HCT116 (cell line): ENCODE data around the gene BMP7. TPM values are rescaled to one million over a fixed set of nuclear protein-coding genes. Genes with fewer than 3 reads are reported as not detected.
"Not testable (repeated sequence)": the region's sequence is repeated elsewhere in the genome, so short reads cannot be mapped to it uniquely, and the experiment has no call there.

Experiments
- ATAC-seq: fragments of 200-7000 bp; cut with Tn5 transposase; 2 replicates; pipeline ENCODE4 v1.9.1; 2020; ENCODE audit warnings: mild to moderate bottlenecking, moderate library complexity
- BruUV-seq: library from RNA; stranded (reverse); fragments of 400-500 nt; replicated peaks from 2 replicates; lab custom pipeline; 2021; lab: Mats Ljungman, UMichigan
- CTCF ChIA-PET: fragments of 300-600 bp; sonication (Branson Sonifier 250); formaldehyde crosslinking; loops from one replicate; lab custom pipeline; 2021; ENCODE audit warnings: antibody characterized with exemption; lab: Charles Lee
- POLR2A ChIA-PET: fragments of 300-600, 350-600 bp; sonication (Branson Sonifier 250); formaldehyde crosslinking; loops from one replicate; lab custom pipeline; 2021; ENCODE audit warnings: antibody characterized with exemption; lab: Charles Lee
- RAD21 ChIA-PET, 2 experiments: fragments of 300-600 bp; sonication (Branson Sonifier 250); formaldehyde crosslinking; loops; one replicate each; lab custom pipeline; 2023; ENCODE audit warnings: low total read pairs in 2 of 2; ENCODE audit not compliant: uncharacterized antibody in 2 of 2, unreplicated experiment in 2 of 2, low non-redundant PET in 1 of 2; lab: Charles Lee
- DNase-seq: peaks from one replicate; pipeline ENCODE4 v3.0.0-alpha.2; 2010; ENCODE audit warnings: low read depth, low spot score
- H2AFZ ChIP-seq: fragments of 200-600 bp; shearing (Covaris generic), sonication (generic); 2 replicates; pipeline ENCODE4 v1.6.1; 2017; ENCODE audit warnings: low read depth, mixed run types, mixed read lengths, antibody characterized with exemption, low read length; ENCODE audit not compliant: poor library complexity, severe bottlenecking
- H3K27ac ChIP-seq: 2 replicates; pipeline ENCODE4 v1.5.1; 2012; ENCODE audit warnings: low read depth, low read length
- H3K27me3 ChIP-seq: fragments of 200-600 bp; sonication (generic); 2 replicates; pipeline ENCODE4 v1.6.1; 2016; ENCODE audit warnings: mixed run types, low read length, mixed read lengths; ENCODE audit not compliant: insufficient read depth
- H3K36me3 ChIP-seq, 2 experiments: fragments of 200-500 bp in 1 of 2; fragments of 200-600 bp in 1 of 2; sonication (Bioruptor generic) in 1 of 2; sonication (generic) in 1 of 2; 2 replicates each; pipeline versions ENCODE4 v1.5.1 to v1.6.1; 2014 to 2016; ENCODE audit warnings: low read length in 2 of 2, inconsistent platforms in 1 of 2, mixed read lengths in 1 of 2, mixed run types in 1 of 2; ENCODE audit not compliant: insufficient read depth in 2 of 2, control insufficient read depth in 1 of 2
- H3K4me1 ChIP-seq, 2 experiments: fragments of 200-600 bp in 1 of 2; sonication (generic) in 1 of 2; 2 replicates each; pipeline versions ENCODE4 v1.5.1 to v1.6.1; 2012 to 2017; ENCODE audit warnings: low read length in 2 of 2, inconsistent platforms in 1 of 2, mild to moderate bottlenecking in 1 of 2, mixed read lengths in 1 of 2, mixed run types in 1 of 2, moderate library complexity in 1 of 2; ENCODE audit not compliant: insufficient read depth in 2 of 2, control insufficient read depth in 1 of 2
- H3K4me2 ChIP-seq: fragments of 200-600 bp; sonication (generic); 2 replicates; pipeline ENCODE4 v1.6.1; 2017; ENCODE audit warnings: mixed run types, low read length, mixed read lengths
- H3K4me3 ChIP-seq, 2 experiments: fragments of 200-600 bp in 1 of 2; sonication (generic) in 1 of 2; replicated peaks in 1 of 2; 2 replicates each; pipeline ENCODE4 v1.5.1; 2011 to 2016; ENCODE audit warnings: low read length in 2 of 2, control low read depth in 1 of 2, low read depth in 1 of 2, mild to moderate bottlenecking in 1 of 2, mixed read lengths in 1 of 2, mixed run types in 1 of 2
- H3K79me2 ChIP-seq: fragments of 200-600 bp; sonication (generic); 2 replicates; pipeline ENCODE4 v1.6.1; 2017; ENCODE audit warnings: mild to moderate bottlenecking, mixed run types, low read length, moderate library complexity, mixed read lengths; ENCODE audit not compliant: insufficient read depth
- H3K9ac ChIP-seq: fragments of 200-600 bp; sonication (generic); 2 replicates; pipeline ENCODE4 v1.6.1; 2016; ENCODE audit warnings: low read length, mixed read lengths
- H3K9me2 ChIP-seq: fragments of 200-600 bp; sonication (generic), shearing (Covaris generic); 2 replicates; pipeline ENCODE4 v1.6.1; 2017; ENCODE audit warnings: mixed run types, mild to moderate bottlenecking, moderate library complexity; ENCODE audit not compliant: insufficient read depth
- H3K9me3 ChIP-seq, 2 experiments: fragments of 200-500 bp in 1 of 2; fragments of 200-600 bp in 1 of 2; sonication (Bioruptor generic) in 1 of 2; sonication (generic) in 1 of 2; 2 replicates each; pipeline ENCODE4 v1.6.1; 2014 to 2017; ENCODE audit warnings: low read length in 2 of 2, mixed read lengths in 2 of 2, inconsistent platforms in 1 of 2, low read depth in 1 of 2, mild to moderate bottlenecking in 1 of 2, mixed run types in 1 of 2, moderate library complexity in 1 of 2; ENCODE audit not compliant: control insufficient read depth in 1 of 2, insufficient read depth in 1 of 2
- H4K20me1 ChIP-seq: fragments of 200-600 bp; sonication (generic), shearing (Covaris generic); 2 replicates; pipeline ENCODE4 v1.6.1; 2017; ENCODE audit warnings: mixed run types, mild to moderate bottlenecking, moderate library complexity; ENCODE audit not compliant: insufficient read depth
- CBX3 ChIP-seq: IDR thresholded peaks from 2 replicates; pipeline ENCODE4 v1.6.1; 2012; ENCODE audit warnings: low read depth
- CEBPB ChIP-seq: IDR thresholded peaks from 2 replicates; pipeline ENCODE4 v1.6.1; 2012; ENCODE audit warnings: low read depth
- ELF1 ChIP-seq: IDR thresholded peaks from 2 replicates; pipeline ENCODE4 v1.6.1; 2012; ENCODE audit warnings: low read depth, borderline replicate concordance
- EZH2 ChIP-seq: fragments of 200-600 bp; sonication (generic); IDR thresholded peaks from 2 replicates; pipeline ENCODE4 v1.6.1; 2017; ENCODE audit warnings: antibody characterized with exemption, mixed run types
- EZH2phosphoT487 ChIP-seq: fragments of 200-600 bp; IDR thresholded peaks from 2 replicates; pipeline ENCODE4 v1.6.1; 2018; ENCODE audit warnings: antibody characterized with exemption, borderline replicate concordance
- JUND ChIP-seq: IDR thresholded peaks from 2 replicates; pipeline ENCODE4 v1.6.1; 2012
- POLR2A ChIP-seq: IDR thresholded peaks from 2 replicates; pipeline ENCODE4 v1.7.0; 2011; ENCODE audit warnings: borderline replicate concordance; ENCODE audit not compliant: insufficient read depth, insufficient read length; ENCODE audit errors: extremely low read depth
- POLR2AphosphoS5 ChIP-seq: IDR thresholded peaks from 2 replicates; pipeline ENCODE4 v1.6.1; 2011; ENCODE audit warnings: mild to moderate bottlenecking, low read depth, low read length, moderate library complexity
- RAD21 ChIP-seq: IDR thresholded peaks from 2 replicates; pipeline ENCODE4 v1.6.1; 2012; ENCODE audit warnings: low read depth, mild to moderate bottlenecking
- SIN3A ChIP-seq: IDR thresholded peaks from 2 replicates; pipeline ENCODE4 v1.6.1; 2012; ENCODE audit warnings: low read depth
- SP1 ChIP-seq: IDR thresholded peaks from 2 replicates; pipeline ENCODE4 v1.6.1; 2012; ENCODE audit warnings: low read depth
- SRF ChIP-seq: IDR thresholded peaks from 2 replicates; pipeline ENCODE4 v1.6.1; 2012; ENCODE audit warnings: low read depth
- TCF7L2 ChIP-seq: IDR thresholded peaks from 2 replicates; pipeline ENCODE4 v1.7.0; 2011; ENCODE audit warnings: borderline replicate concordance, inconsistent platforms; ENCODE audit not compliant: insufficient read depth, insufficient read length; ENCODE audit errors: extremely low read depth
- ZFX ChIP-seq: fragments of 450-650 bp; IDR thresholded peaks from 2 replicates; pipeline ENCODE4 v1.6.1; 2017
- ZNF274 ChIP-seq: fragments of 200-500 bp; sonication (Bioruptor generic); IDR thresholded peaks from 2 replicates; pipeline ENCODE4 v1.6.1; 2014; ENCODE audit warnings: mild to moderate bottlenecking, low read depth, low read length, inconsistent platforms
- intact Hi-C: fragments of 100-400 bp; cut with micrococcal nuclease; formaldehyde crosslinking; loops from 2 replicates; pipeline ENCODE4 v1.10.0; 2022
- total RNA-seq: library from RNA; stranded (reverse); gene quantifications from one replicate; pipeline ENCODE4 v1.2.1, GENCODE V29; 2021; ENCODE audit not compliant: unreplicated experiment
- TF ChIP-seq, protein P1 (sequence below), 3 experiments: fragments of 200-600 bp in 1 of 3; sonication (generic) in 1 of 3; IDR thresholded peaks in 2 of 3; conservative IDR thresholded peaks in 1 of 3; 2 replicates each; pipeline ENCODE4 v1.5.1; 2012 to 2017; ENCODE audit warnings: low read depth in 2 of 3, low read length in 2 of 3, antibody characterized with exemption in 1 of 3, borderline replicate concordance in 1 of 3, control low read depth in 1 of 3, mild to moderate bottlenecking in 1 of 3, mixed read lengths in 1 of 3, mixed run types in 1 of 3, moderate library complexity in 1 of 3; ENCODE audit not compliant: insufficient read depth in 1 of 3
- TF ChIP-seq, protein P2 (sequence below): IDR thresholded peaks from 2 replicates; pipeline ENCODE4 v1.6.1; 2012

BMP7 gene
- total RNA-seq, 1 experiment from 2014 or later = 7.0 TPM

DNA sequence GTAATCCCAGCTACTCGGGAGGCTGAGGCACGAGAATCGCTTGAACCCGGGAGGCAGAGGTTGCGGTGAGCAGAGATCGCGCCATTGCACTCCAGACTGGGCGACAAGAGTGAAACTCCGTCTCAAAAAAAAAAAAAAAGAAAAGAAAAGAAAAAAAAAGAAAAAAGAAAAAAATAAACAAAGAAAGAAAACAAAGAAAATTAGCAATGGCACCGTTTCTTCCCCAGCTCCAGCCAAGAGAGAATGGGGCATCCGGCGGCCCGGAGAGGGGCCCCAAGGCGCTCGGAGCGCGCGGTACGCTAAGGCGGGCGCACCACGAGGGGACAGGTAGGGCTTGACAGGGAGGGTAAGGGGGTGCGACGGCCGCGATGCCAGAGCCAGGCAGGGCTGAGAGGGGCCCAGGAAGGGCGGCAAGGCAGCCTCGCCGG lies 1.5 kb downstream of the BMP7 start:
- RAD21 ChIA-PET, intact Hi-C loops, CTCF ChIA-PET, H3K27ac ChIP-seq, POLR2A ChIA-PET, H3K9ac ChIP-seq, H3K9me3 ChIP-seq, H3K36me3 ChIP-seq, H4K20me1 ChIP-seq, H3K4me3 ChIP-seq, ATAC-seq, H3K4me1 ChIP-seq, H3K79me2 ChIP-seq, H3K9me2 ChIP-seq, H2AFZ ChIP-seq, BruUV-seq, DNase-seq, H3K27me3 ChIP-seq: not testable (repeated sequence)
- peak overlapping the region; percentile 66 for H3K4me2 ChIP-seq

DNA sequence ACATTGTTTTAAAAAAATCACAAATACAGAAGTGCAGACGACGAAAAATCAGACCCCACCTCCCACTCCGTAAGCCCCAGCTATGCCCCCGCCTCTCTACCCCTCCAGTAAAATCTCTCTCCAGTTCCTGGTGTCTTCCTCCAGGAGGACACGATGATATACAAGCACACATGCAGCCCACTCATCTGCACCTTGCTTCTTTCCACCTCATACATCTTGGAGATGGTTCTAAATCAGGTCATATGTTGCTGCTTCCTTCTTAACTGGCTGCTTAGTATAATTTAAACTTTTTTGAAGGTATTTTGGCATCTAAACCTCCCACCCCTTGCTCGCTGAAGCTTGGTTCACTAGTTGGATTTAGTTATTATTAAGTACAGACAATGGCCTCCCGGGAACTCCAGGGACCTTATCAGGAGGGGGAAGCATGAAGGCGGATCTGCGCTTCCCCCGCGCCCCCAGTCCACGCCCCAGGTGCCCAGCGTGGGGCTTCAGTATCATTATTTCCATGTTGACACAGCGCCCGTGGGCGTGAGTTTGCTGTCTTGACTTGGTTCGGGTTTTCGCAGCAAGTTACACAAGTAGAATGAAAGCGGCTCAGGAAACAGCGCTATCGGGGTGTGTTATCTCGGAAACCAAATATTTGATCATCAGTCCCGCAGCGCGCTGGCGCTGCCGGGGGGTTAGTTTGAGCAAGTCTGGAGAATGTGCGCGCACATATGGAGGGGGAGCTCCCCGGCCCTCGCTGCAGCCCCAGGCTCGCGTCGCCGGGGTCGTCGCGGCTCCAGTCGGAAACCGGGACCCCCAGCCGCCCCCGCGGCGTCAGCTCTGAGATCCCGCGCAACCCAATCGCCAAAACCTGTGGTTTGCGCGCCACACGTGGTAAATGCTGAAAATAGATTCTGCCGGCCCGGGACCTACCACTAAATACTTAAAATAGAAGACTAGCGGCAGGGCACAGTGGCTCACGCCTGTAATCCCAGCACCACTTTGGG lies 2.3 kb downstream of the BMP7 start:
- ChIA-PET POLR2A (no interaction called here), RAD21 (no interaction called here), CTCF (no interaction called here)
- Histone ChIP-seq H3K27me3 (no peaks in the 10 kb centered on the region), H3K9ac (no peak overlapping the region), H3K9me2 (no peaks in the 10 kb centered on the region), H3K27ac (no peak overlapping the region), H3K36me3 (no peaks in the 10 kb centered on the region), H4K20me1 (no peaks in the 10 kb centered on the region), H3K9me3 (no peaks in the 10 kb centered on the region), H3K4me1 (peaks cover 0 to 4% of the 10 kb centered on the region in 2 experiments; a peak in 2 of 4 replicates), H3K79me2 (no peaks in the 10 kb centered on the region), H3K4me3 (no peak overlapping the region), H3K4me2 (no peak overlapping the region), H2AFZ (no peak overlapping the region)
- DNase-seq = no peak
- no TSS peak for BruUV-seq
- ATAC-seq = no peak
- intact Hi-C loops = no loop called here
- TF ChIP-seq EZH2phosphoT487 (no peak), CBX3 (no peak), SP1 (no peak), RAD21 (no peak), CEBPB (no peak), SIN3A (no peak), JUND (no peak), ELF1 (no peak), ZNF274 (no peak), SRF (no peak), ZFX (no peak), TCF7L2 (no peak), EZH2 (no peak), POLR2A (no peak), POLR2AphosphoS5 (no peak)
- TF ChIP-seq, protein P1, sequence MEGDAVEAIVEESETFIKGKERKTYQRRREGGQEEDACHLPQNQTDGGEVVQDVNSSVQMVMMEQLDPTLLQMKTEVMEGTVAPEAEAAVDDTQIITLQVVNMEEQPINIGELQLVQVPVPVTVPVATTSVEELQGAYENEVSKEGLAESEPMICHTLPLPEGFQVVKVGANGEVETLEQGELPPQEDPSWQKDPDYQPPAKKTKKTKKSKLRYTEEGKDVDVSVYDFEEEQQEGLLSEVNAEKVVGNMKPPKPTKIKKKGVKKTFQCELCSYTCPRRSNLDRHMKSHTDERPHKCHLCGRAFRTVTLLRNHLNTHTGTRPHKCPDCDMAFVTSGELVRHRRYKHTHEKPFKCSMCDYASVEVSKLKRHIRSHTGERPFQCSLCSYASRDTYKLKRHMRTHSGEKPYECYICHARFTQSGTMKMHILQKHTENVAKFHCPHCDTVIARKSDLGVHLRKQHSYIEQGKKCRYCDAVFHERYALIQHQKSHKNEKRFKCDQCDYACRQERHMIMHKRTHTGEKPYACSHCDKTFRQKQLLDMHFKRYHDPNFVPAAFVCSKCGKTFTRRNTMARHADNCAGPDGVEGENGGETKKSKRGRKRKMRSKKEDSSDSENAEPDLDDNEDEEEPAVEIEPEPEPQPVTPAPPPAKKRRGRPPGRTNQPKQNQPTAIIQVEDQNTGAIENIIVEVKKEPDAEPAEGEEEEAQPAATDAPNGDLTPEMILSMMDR (IDR thresholded peaks at IDR 0.05 in 2 of 3, conservative IDR thresholded peaks at IDR 0.05 in 1 of 3; ENCODE audit: borderline replicate concordance in 1 of 3, insufficient read depth in 1 of 3, low read depth in 2 of 3, low read length in 2 of 3) = no peak
- TF ChIP-seq, protein P2, sequence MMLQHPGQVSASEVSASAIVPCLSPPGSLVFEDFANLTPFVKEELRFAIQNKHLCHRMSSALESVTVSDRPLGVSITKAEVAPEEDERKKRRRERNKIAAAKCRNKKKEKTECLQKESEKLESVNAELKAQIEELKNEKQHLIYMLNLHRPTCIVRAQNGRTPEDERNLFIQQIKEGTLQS = no peak
